Cardiac fibroblast (primary cell): ENCODE measurements around the gene ZBBX.

Experiments used
- DNase-seq, 2 donors: peaks; one replicate each; pipeline versions ENCODE4 v3.0.0 to v3.0.0-alpha.2; 2010; ENCODE audit warnings: low read depth in 2 of 2
- H3K4me3 ChIP-seq, 2 donors: replicated peaks in 1 of 2; 1 replicate in 1 of 2; 2 replicates in 1 of 2; pipeline ENCODE4 v1.5.1; 2011; ENCODE audit warnings: low read depth in 2 of 2, low read length in 2 of 2, mild to moderate bottlenecking in 2 of 2, moderate library complexity in 1 of 2
- CTCF ChIP-seq: IDR thresholded peaks from one replicate; pipeline ENCODE4 v1.5.1; 2011; ENCODE audit warnings: low read depth, mild to moderate bottlenecking, low read length, inconsistent platforms

Gene ZBBX

GRCh38 chr3:167228135-167228534 is 152.0 kb downstream of the ZBBX start:
- TF ChIP-seq CTCF, result no peak
- DNase-seq, result peak; percentile 3 to 8
- no peak overlapping the region for H3K4me3 ChIP-seq

GRCh38 chr3:167225821-167226220 is 154.3 kb downstream of the ZBBX start:
- no peak for TF ChIP-seq CTCF
- no peak for DNase-seq
- no peak overlapping the region for H3K4me3 ChIP-seq

- TF ChIP-seq CTCF, result no peak
- no peak for DNase-seq
Measured at GRCh38 chr3:167209011-167209410, 171.1 kb downstream of the ZBBX start.

GRCh38 chr3:167203062-167203461 is 177.0 kb downstream of the ZBBX start:
- TF ChIP-seq CTCF, result no peak
- DNase-seq, result no peak
- no peak overlapping the region for H3K4me3 ChIP-seq

More at GRCh38 chr3:167209011-167209410, 171.1 kb downstream of the ZBBX start:
- H3K4me3 ChIP-seq, result no peak overlapping the region

- H3K4me3 ChIP-seq, result no peak overlapping the region
- no peak for TF ChIP-seq CTCF
- DNase-seq, result no peak
Measured at GRCh38 chr3:167198949-167199600, 181.0 kb downstream of the ZBBX start.
